HG03378 (cell line): ENCODE data around the gene PIH1D1.

ENCODE experiments used
- ATAC-seq: cut with Tn5 transposase; IDR thresholded peaks from one replicate; pipeline ENCODE4 v1.9.1; 2021; ENCODE audit warnings: mild to moderate bottlenecking, moderate library complexity; ENCODE audit not compliant: unreplicated experiment

PIH1D1 gene

GRCh38 chr19:49421039-49421877 lies 30.4 kb downstream of the PIH1D1 start:
- ATAC-seq: no peak

- ATAC-seq: no peak
Measured at GRCh38 chr19:49420227-49420626, 31.4 kb downstream of the PIH1D1 start.

- no peak for ATAC-seq
Measured at GRCh38 chr19:49419173-49419572, 32.4 kb downstream of the PIH1D1 start.

GRCh38 chr19:49418511-49418910 lies 33.1 kb downstream of the PIH1D1 start:
- no peak for ATAC-seq

GRCh38 chr19:49417088-49417487 lies 34.5 kb downstream of the PIH1D1 start:
- no peak for ATAC-seq

GRCh38 chr19:49415810-49416200 lies 35.8 kb downstream of the PIH1D1 start:
- no peak for ATAC-seq

GRCh38 chr19:49415102-49415809 lies 36.4 kb downstream of the PIH1D1 start:
- ATAC-seq: no peak

GRCh38 chr19:49414256-49414655 lies 37.4 kb downstream of the PIH1D1 start:
- ATAC-seq: no peak

GRCh38 chr19:49413348-49413747 lies 38.3 kb downstream of the PIH1D1 start:
- no peak for ATAC-seq

- no peak for ATAC-seq
Measured at GRCh38 chr19:49411681-49412326, 39.8 kb downstream of the PIH1D1 start.

- ATAC-seq: no peak
Measured at GRCh38 chr19:49409441-49410029, 42.1 kb downstream of the PIH1D1 start.

- no peak for ATAC-seq
Measured at GRCh38 chr19:49408816-49409440, 42.7 kb downstream of the PIH1D1 start.

GRCh38 chr19:49407482-49408015 lies 44.1 kb downstream of the PIH1D1 start:
- ATAC-seq: no peak

- ATAC-seq: no peak
Measured at GRCh38 chr19:49407079-49407478, 44.5 kb downstream of the PIH1D1 start.

- ATAC-seq: no peak
Measured at GRCh38 chr19:49403404-49404187, 48.0 kb downstream of the PIH1D1 start.

- no peak for ATAC-seq
Measured at GRCh38 chr19:49400029-49400428, 51.6 kb downstream of the PIH1D1 start.

- ATAC-seq: no peak
Measured at GRCh38 chr19:49398931-49399330, 52.7 kb downstream of the PIH1D1 start.

GRCh38 chr19:49398001-49398615 lies 53.5 kb downstream of the PIH1D1 start:
- no peak for ATAC-seq

GRCh38 chr19:49396738-49397505 lies 54.7 kb downstream of the PIH1D1 start:
- ATAC-seq: no peak
